ENCODE data around the gene TYMP. TPM values are rescaled to one million over a fixed set of nuclear protein-coding genes. Genes with fewer than 3 reads are reported as not detected.

TYMP gene, protein sequence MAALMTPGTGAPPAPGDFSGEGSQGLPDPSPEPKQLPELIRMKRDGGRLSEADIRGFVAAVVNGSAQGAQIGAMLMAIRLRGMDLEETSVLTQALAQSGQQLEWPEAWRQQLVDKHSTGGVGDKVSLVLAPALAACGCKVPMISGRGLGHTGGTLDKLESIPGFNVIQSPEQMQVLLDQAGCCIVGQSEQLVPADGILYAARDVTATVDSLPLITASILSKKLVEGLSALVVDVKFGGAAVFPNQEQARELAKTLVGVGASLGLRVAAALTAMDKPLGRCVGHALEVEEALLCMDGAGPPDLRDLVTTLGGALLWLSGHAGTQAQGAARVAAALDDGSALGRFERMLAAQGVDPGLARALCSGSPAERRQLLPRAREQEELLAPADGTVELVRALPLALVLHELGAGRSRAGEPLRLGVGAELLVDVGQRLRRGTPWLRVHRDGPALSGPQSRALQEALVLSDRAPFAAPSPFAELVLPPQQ
- 12.7 TPM for total RNA-seq
- long read RNA-seq, transcript TYMP-208 (9 exons, 1,751 nt): minor isoform, 9 of 67 reads
- long read RNA-seq, transcript TYMP-201 (10 exons, 1,630 nt): major isoform, 21 of 67 reads
- long read RNA-seq, partial matches to known transcripts: 10 of 67 reads
- long read RNA-seq, other reads (novel, unspliced or antisense): 24 of 67 reads

DNA sequence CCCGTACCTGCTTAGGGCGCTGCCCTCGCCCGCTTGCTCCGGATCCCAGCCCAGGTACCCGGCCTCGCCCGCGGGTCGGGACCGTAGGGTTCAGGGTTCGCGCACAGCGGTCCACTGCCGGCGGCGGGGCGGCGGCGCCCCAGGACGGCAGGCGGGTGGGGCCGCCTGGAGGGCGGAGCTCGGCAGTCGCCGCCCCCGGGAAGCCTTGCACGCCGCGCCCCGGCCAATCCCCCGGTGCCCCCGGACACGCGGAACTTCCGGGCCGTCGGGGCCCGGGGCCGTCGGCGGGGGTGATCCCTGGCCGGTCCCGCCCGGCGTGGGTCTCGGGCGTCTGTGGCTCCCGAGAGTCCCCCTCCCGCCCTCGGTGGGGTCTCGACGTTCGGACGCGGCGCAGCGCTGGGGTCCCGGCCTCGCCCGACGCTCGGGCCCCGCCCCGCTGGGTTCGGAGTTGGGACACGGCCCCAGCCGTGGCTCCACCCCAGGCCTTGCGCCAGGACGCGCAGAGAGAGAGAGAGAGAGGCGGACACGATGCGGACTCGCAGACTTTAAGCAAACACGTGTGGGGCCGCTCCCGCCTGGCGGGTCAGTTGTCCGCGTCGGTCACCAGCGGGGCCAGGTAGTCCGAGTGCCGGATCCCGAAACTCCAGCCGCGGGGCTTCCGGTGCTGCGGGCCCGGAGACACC is at the start of gene TYMP:
TSS of gene TYMP (minus strand) at position 116 of the 683 bp plus-strand sequence. CDS start 303 bp downstream, outside the sequence.
- intact Hi-C loops (cut with micrococcal nuclease): no loop called here
- ATAC-seq: peak; percentile 50
- peak; percentile 91 for DNase-seq

DNA sequence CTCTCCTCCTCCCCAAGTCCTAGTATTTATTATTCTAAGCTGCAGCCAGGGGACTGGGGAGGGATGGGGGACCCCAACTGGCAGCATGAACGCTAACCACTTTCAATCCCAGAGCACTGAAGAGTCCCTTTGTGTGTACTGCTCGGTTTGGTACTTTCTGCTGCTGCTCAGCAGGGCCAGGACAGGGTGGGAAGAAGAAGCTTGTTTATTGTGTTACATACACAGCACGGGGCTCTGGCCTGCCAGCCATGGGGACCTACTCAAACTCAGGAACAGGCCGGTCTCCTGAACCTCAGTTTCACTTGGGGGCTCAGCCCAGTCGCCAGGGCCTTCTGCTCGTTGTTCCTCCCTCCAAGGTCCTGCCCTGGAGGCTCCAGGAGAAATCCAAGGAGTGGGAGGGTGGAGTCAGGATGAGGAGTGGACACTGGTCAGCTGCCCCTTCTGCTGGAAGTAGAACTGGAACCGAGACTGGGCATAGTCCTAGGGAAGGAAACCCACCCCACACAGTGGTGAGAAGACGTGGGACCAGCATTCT is 49.0 kb upstream of the TYMP start:
- intact Hi-C loops (cut with micrococcal nuclease): no loop called here
- ATAC-seq (no peak), DNase-seq (no peak)

DNA sequence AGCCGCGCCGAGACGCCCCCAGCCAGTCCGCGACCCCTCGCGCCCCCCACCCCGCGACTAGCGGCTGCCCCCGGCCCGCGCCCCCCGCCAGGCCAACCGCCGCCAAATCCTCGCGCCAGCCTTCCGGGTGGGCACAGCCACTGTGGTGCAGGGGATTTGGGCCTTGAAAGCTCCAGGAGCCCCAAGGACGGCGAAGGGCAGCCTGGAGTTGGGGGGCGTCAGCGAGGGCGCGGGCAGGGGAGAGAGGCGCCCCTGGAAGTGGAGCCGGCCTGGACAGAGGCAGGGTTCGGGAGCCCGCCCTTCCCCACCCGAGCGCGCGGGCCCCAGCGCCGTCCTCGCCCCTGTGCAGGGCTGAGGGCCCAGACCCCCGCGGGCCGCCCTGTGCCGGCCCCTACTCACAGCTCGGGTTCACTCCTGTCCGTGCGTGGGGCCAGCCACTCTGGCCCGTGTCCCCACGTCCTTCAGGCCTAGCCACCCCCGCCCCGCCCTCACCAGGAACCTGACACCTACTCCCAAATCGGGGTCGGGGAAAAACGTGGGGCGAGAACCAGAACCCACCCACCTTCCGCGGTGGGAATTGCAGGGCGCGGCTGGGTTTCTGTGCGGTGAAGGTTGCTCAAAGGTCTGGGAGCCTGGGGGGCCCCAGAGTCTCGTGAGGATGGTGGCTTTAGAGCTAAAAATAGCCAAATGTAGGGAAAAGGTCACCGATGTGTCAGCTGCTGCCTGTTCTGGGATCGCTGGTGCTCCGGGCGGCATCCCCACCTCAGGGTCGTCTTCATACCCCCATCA is 48.4 kb upstream of the TYMP start, which contains the start of gene CPT1B:
TSS of gene CPT1B (minus strand) at position 441 of the 789 bp plus-strand sequence. CDS start 512 bp downstream, outside the sequence.
- ATAC-seq (peak; percentile 36), DNase-seq (peak; percentile 84)
- intact Hi-C loops (cut with micrococcal nuclease): no loop called here

DNA sequence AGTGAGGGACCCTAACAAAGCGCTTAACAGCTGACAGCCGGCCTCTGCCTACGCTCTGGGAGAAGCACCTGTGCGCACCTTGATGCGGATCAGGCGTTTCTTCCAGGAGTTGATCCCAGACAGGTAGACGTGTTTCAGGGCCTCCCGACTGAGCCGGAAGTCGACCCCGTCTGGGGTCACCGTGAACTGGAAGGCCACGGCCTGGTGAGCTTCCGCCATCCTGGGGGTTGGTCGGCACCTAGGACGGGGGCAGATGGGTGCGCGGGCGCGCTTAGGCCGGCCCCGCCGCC is 47.8 kb upstream of the TYMP start:
- intact Hi-C loops (cut with micrococcal nuclease): no loop called here
- ATAC-seq (no peak), DNase-seq (no peak)

DNA sequence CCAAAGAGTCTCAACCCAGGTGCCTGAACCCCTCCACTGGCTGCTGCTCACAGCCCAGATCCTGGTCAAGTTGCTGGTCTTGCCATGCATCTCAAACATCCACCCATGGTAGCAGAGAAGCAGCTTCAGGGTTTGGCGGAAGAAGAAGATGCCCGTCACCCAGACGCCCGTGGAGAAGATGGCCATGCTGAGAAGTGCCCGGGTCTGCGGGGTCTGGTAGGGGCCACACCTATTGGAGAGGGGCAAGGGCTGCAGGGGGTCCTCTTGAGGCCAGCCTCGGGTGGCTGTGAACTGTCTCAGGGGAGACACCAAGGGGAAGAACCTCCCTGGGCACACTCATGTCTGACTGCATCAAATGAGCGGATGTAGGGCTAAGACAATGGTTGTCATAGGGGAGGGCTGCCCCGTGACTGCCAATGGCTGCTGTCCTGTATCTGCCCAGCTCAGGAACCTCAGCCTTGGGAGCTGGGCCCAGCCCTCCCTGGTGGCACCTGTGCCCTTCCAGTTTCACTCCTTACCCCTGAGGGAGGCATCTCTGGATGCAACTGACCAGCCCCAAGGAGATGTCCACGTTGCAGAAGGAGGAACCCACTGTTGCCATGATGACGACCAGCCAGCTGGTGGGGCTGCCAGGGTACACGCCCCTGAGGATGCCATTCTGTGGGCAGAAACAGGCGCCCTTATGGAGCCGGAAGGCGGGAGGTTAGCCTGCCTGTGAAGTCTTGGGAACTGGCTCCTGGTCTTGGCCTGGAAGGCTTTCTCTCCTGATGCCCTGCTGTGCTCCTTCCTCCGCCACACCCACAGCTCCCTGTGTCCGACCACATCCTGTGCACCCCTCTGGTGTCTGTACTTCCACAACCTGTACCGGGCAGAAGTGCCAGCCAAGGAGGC is 47.2 kb upstream of the TYMP start:
- intact Hi-C loops (cut with micrococcal nuclease): no loop called here
- no peak for DNase-seq
- no peak for ATAC-seq

DNA sequence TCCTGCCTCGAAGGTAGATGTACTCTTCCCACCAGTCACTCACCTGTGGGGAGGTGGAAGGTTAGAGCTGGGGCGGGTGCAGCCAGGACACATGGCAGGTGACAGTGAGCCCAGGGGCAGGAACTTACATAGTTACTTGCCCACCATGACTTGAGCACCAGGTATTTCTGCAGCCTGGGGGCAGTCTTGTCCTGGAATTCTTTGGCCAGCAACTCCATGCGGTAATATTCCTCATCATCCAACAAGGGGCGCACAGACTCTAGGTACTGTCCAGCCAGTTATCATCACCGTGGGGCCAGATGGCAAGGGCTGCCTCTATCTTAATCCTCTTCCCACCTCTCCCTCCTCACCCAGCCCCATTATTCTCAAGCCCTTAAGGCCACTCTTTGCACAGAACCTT is 46.3 kb upstream of the TYMP start:
- DNase-seq (no peak), ATAC-seq (peak; percentile 6)
- intact Hi-C loops (cut with micrococcal nuclease): no loop called here

DNA sequence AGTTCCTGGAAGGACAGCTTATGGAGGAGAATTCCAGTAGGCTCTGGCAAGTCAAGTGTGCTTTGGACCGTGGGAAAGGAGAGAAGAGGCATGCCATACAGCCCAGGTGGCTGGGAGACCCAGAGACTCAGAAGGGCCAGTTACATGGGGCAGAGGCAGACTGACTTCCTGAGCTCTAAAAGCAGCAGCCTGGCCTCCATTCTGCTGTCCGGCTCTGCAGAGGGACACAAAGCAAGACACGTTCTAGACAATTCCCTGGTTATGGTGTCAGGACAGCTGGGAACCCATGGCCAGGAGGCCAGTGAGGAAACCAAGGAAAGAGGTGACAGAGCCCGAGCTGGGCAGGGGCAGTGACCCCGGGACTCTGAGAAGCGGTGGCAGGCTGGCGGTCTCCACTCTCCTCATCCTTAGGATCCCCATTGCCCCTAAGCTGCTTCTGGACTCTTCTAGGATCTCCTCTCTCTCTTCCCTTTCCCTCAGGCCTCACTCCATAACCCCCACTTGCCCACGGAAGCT is 45.7 kb upstream of the TYMP start:
- intact Hi-C loops (cut with micrococcal nuclease): no loop called here

DNA sequence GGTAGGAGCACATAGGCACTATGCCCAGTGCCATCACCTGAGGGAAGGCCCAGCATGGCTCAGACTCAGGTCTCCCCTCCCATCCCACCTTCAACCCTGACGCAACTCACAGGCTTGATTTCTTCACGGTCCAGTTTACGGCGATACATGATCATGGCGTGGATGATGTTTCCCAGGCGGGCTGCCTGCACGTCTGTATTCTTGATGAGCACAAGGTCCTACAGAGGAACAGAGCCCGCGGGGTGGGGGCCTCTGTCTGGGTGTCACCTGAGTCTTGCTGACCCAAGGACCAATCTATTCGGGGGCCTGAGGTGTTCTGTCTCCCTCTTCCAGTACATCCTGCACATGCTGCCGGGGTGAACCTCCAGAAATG is 44.6 kb upstream of the TYMP start:
- DNase-seq (no peak), ATAC-seq (no peak)
- intact Hi-C loops (cut with micrococcal nuclease): no loop called here

More for the DNA sequence above, 45.7 kb upstream of the TYMP start:
- no peak for ATAC-seq
- no peak for DNase-seq

DNA sequence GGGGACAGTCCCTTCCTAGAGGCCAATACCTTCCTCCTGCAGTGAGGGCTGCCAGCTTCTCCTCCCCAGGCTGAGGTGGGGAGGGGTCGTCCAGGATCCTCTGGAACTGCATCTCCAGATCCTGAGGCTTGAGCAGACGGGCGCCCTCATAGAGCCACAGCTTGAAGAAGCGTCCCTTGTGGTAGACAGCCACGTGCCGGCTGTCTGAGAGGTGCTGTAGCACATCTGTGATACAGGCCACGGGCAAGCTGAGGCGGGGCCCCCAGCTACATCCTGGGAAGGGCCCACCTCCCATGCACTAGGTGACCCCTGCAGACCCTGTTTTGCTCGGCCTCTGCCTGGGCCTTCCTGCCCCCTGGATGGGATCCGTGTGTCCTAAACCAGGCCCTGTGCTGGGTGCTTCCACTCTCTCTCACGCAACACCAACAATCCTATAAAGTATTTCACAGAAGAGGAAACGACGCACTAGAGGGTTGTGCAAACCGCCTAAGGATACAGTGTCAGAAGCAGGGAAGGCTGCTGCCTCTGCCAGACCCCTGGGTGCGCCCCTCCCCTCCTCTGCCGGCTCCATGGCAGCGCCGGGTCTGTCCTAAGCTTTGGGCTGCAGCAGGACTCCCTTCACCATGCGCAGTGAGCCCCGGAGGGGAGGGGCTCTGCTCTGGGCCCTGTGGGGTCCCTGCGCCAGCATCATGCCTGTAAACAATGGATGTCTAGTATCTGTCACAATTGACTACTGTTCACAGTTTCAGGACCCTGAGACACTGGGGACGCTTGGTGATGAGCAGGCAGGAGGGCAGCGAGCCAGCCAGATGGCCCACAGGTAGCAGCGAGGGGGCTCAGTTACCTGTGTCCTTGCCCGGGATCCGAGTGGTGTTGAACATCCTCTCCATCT is 43.9 kb upstream of the TYMP start:
- ATAC-seq: no peak

DNA sequence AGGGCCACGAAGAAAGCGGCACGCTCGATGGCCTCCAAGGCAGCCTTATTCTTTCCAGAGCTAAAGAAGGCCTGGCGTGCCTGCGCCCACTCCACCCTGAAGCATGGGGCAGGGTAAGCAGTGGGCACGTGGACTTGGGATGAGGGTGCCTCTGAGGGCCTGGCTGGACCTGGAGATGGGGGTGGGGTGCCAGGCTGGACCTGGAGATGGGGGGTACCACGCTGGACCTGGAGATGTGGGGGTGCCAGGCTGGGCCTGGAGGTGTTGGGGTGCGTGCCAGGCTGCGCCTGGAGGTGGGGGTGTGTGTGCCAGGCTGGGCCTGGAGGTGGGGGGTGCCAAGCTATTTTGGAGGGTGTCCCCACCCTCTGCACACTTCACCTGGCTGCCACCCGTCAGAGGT is 43.2 kb upstream of the TYMP start:
- DNase-seq: no peak
- ATAC-seq: no peak
- intact Hi-C loops (cut with micrococcal nuclease): no loop called here

More for the DNA sequence above, 43.9 kb upstream of the TYMP start:
- DNase-seq: no peak
- intact Hi-C loops (cut with micrococcal nuclease): no loop called here

DNA sequence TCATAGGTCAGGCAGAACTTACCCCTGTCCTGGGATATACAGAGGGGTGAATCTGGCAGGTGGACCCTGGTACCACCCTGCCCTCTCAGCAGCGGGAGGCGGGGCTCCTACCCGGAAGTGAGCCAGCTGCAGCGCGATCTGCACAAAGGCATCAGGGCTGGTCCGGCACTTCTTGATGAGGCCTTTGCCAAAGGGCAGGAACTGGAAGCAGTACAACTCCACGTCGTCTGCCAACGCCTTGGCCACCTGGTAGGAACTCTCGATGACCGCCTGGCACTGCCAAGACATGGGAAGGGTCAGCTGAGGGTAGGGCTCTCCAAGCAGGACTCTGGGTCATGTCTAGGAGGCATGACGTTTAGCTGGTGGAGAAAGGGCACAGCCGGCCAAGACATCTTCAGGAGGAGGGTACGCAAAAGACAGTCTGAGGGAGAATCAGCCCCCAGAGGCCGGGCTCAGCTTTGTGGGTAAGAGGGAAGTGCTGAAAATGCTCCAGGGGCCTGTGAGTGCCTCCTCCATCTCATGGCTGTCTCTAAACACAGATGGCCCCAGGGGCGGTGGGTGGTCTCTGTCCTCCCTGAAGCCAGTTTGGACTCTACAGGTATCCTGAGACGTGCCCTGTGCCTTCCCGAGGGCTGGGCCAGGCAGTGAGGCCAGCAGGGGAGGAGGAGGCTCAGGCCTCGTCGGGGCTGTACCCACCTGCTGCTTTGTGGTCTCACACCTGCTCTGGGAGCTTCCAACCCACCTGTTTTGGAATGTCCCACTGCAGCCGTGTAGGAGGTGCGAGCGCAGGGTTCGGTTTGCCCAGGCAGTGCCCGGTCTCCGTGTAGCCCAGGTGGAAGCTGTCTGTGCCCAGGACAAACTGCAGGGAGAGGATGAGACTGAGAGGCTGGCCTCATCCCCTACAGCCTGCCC is 41.7 kb upstream of the TYMP start:
- DNase-seq: no peak
- peak; percentile 27 for ATAC-seq

DNA sequence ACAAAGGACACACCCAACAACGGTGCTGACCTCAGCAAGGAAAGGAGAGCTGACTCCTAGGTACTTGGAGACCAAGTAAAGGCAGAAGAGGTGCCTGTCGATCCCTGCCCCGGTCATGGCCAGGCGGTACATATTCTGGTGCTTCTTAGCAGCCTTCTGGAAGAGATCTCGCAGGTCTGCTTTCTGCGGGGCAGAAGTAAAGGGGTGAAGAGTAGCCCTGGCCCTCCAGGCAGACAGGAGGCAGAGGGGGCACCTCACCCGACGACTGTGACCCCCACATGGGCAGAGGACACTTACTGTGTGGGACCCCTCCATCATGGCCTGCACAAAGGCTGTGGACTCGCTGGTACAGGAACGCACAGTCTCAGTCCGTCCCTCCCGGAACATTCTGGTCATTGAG is 41.0 kb upstream of the TYMP start:
- no peak for DNase-seq
- ATAC-seq: no peak
- intact Hi-C loops (cut with micrococcal nuclease): no loop called here

More for the DNA sequence above, 41.7 kb upstream of the TYMP start:
- intact Hi-C loops (cut with micrococcal nuclease): no loop called here

DNA sequence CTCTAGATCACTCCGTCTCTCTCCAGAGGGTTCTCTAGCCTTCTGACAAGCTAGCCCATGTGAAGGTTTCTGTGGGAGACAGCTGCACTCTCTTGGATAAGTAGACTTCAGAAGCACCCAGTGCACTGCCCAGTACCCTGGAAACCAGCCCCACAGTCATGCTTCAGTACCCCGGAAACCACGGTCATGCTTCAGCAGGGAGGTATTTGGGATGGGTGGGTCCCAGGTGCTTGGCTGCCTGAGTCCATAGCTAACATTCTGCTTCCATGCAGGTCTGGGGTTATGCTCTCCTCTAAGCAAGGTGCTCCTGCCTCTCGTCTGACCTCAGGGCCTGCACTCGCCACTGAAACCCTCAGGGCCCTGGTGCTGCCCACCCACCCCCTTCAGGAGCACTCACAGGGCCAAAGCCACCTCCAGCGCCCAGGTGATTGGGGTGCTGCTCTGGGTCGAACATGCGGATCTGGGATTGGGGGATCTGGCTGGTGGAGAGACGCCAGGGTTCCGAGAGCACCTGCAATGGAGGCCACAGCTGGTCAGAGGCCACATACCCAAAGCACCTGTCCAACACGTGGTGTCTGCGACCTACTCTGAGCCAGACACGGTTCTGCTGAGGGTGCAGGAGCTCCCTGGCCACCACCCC is 40.2 kb upstream of the TYMP start:
- no peak for ATAC-seq
- intact Hi-C loops (cut with micrococcal nuclease): no loop called here
- no peak for DNase-seq

DNA sequence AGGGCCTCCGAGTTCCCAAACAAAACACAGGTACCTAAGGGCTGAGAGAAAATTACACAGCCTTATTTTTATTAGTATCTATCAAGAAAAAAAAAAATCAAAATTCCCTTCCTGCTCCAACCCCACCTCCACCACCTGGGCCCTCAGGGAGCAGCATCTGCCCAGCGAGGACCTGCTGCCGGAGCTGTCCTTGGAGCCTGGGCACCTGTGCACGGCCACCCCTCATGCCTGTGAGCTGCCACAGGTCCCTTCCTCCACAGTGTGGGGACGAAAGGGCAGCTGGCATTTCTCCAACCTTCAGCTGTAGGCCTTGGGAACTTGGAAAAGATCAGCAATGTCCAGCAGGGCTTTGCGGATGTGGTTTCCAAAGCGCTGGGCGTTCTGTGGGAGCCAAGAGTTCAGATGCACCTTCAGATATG is 39.2 kb upstream of the TYMP start:
- no peak for ATAC-seq
- DNase-seq: no peak
- intact Hi-C loops (cut with micrococcal nuclease): no loop called here

DNA sequence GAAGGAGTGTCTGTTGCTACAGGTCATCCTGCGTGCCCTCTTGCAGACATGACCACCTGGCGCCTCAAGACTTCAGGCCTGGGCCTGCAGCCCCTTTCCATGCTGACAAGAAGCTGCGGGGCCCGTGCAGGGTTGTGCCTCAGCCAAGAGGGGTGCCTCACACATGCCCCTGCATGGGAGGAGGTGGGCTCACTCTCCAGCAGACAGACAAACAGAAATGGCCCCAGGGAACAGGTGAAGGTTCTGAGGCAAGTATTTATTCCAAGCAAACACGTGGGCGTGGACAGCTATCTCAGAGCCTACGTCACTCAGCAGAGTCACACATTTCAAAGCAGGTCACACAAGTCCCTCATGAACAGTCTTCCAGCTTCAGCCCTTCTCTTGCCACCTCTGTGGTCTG is 38.8 kb upstream of the TYMP start:
- no peak for DNase-seq
- intact Hi-C loops (cut with micrococcal nuclease): no loop called here
- ATAC-seq: no peak

Measured in left ventricle myocardium superior (tissue), 1 donor.